ENCODE results near the gene FAM53B.

Gene FAM53B

GRCh38 chr10:124569623-124570470 lies 174.3 kb downstream of the FAM53B start:
- DNase-seq = no peak
